ENCODE results near the gene RAPGEF5. TPM values are rescaled to one million over a fixed set of nuclear protein-coding genes. Genes with fewer than 3 reads are reported as not detected.

Gene RAPGEF5
- total and polyA plus RNA-seq, 10 of the 15 experiments (the other 5 are each of a cell fraction or from before 2014, with no cell fraction given): 0.38 to 4.0 (median 1.6) TPM; not detected in 1

DNA sequence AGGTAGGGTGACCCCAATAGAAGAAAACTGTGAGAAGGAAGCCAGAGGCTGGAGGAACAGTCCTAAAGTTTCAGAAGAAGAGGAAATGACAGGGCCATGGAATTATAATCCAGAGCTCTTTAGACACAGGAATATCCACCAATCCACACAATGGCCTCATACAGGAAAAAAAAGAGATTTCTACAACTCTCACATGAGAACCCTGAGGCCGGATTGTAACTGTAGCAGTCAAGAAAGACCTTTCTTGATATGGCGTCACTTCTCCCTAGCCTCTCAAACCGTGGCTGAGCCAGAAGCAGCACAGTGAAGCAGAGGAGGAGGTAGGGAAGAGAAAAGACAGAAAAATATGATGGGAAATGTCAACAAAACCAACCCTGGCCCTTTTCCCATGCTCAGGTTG lies 76.9 kb downstream of the RAPGEF5 start:
- POLR2A ChIA-PET: interaction anchor here (0.5 kb wide), 1 partner anchor 43 kb away, joined by 3 read pairs; no protein-coding TSS in a partner anchor
- WGBS (ENCODE audit: insufficient coverage, insufficient replicate concordance, low lambda C conversion rate, missing lambda C conversion rate): 33% methylated on average over 3 of the region's 3 CpGs
- in situ Hi-C loops (cut with MboI): no loop called here
- no peak for TF ChIP-seq ZNF622 (IDR thresholded peaks at IDR 0.05)
- TF ChIP-seq, protein P1, sequence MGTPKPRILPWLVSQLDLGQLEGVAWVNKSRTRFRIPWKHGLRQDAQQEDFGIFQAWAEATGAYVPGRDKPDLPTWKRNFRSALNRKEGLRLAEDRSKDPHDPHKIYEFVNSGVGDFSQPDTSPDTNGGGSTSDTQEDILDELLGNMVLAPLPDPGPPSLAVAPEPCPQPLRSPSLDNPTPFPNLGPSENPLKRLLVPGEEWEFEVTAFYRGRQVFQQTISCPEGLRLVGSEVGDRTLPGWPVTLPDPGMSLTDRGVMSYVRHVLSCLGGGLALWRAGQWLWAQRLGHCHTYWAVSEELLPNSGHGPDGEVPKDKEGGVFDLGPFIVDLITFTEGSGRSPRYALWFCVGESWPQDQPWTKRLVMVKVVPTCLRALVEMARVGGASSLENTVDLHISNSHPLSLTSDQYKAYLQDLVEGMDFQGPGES (IDR thresholded peaks at IDR 0.05): no peak
- TF ChIP-seq, protein P2, sequence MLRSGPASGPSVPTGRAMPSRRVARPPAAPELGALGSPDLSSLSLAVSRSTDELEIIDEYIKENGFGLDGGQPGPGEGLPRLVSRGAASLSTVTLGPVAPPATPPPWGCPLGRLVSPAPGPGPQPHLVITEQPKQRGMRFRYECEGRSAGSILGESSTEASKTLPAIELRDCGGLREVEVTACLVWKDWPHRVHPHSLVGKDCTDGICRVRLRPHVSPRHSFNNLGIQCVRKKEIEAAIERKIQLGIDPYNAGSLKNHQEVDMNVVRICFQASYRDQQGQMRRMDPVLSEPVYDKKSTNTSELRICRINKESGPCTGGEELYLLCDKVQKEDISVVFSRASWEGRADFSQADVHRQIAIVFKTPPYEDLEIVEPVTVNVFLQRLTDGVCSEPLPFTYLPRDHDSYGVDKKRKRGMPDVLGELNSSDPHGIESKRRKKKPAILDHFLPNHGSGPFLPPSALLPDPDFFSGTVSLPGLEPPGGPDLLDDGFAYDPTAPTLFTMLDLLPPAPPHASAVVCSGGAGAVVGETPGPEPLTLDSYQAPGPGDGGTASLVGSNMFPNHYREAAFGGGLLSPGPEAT (IDR thresholded peaks at IDR 0.05; ENCODE audit: low read depth): no peak
- TF ChIP-seq, protein P3, sequence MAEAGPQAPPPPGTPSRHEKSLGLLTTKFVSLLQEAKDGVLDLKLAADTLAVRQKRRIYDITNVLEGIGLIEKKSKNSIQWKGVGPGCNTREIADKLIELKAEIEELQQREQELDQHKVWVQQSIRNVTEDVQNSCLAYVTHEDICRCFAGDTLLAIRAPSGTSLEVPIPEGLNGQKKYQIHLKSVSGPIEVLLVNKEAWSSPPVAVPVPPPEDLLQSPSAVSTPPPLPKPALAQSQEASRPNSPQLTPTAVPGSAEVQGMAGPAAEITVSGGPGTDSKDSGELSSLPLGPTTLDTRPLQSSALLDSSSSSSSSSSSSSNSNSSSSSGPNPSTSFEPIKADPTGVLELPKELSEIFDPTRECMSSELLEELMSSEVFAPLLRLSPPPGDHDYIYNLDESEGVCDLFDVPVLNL (IDR thresholded peaks at IDR 0.05; ENCODE audit: low read depth, low read length): no peak
- TF ChIP-seq, protein P4, sequence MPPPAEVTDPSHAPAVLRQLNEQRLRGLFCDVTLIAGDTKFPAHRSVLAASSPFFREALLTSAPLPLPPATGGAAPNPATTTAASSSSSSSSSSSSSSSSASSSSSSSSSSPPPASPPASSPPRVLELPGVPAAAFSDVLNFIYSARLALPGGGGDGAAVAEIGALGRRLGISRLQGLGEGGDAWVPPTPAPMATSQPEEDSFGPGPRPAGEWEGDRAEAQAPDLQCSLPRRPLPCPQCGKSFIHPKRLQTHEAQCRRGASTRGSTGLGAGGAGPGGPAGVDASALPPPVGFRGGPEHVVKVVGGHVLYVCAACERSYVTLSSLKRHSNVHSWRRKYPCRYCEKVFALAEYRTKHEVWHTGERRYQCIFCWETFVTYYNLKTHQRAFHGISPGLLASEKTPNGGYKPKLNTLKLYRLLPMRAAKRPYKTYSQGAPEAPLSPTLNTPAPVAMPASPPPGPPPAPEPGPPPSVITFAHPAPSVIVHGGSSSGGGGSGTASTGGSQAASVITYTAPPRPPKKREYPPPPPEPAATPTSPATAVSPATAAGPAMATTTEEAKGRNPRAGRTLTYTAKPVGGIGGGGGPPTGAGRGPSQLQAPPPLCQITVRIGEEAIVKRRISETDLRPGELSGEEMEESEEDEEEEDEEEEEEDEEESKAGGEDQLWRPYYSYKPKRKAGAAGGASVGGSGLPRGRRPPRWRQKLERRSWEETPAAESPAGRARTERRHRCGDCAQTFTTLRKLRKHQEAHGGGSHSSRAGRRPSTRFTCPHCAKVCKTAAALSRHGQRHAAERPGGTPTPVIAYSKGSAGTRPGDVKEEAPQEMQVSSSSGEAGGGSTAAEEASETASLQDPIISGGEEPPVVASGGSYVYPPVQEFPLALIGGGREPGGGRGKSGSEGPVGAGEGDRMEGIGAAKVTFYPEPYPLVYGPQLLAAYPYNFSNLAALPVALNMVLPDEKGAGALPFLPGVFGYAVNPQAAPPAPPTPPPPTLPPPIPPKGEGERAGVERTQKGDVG (CRISPR knock-in tag; IDR thresholded peaks at IDR 0.05): no peak
- TF ChIP-seq FOXM1 (IDR thresholded peaks at IDR 0.05; ENCODE audit: low read depth, low read length): no peak
- TF ChIP-seq CBFB (IDR thresholded peaks at IDR 0.05; ENCODE audit: low read depth): no peak
- no peak for TF ChIP-seq MXI1 (IDR thresholded peaks at IDR 0.05; ENCODE audit: low read depth, low read length)
- no peak for TF ChIP-seq ASH2L (IDR thresholded peaks at IDR 0.05; ENCODE audit: borderline replicate concordance, low read depth)
- TF ChIP-seq KAT2A (conservative IDR thresholded peaks at IDR 0.05; ENCODE audit: control insufficient read depth, low read depth, low read length): no peak
- no peak for TF ChIP-seq SIX5 (IDR thresholded peaks at IDR 0.05; ENCODE audit: low read depth, low read length, severe bottlenecking)
- TF ChIP-seq JUND (IDR thresholded peaks at IDR 0.05; ENCODE audit: low read depth, low read length): no peak
- no peak for TF ChIP-seq IKZF1 (conservative IDR thresholded peaks at IDR 0.05)
- no peak for TF ChIP-seq FOXK2 (IDR thresholded peaks at IDR 0.05)
- TF ChIP-seq TCF12 (IDR thresholded peaks at IDR 0.05; ENCODE audit: low read depth, low read length): no peak
- TF ChIP-seq EGR1 (IDR thresholded peaks at IDR 0.05; ENCODE audit: borderline replicate concordance in 1 of 2, low read depth in 2 of 2, low read length in 2 of 2): no peak
- TF ChIP-seq NFIC (IDR thresholded peaks at IDR 0.05; ENCODE audit: low read depth, low read length): no peak

More for the DNA sequence above, 76.9 kb downstream of the RAPGEF5 start:
- no peaks in the 10 kb centered on the region for H3K27me3 ChIP-seq (replicated peaks in 1 of 2; ENCODE audit: control insufficient read depth in 2 of 2, insufficient read depth in 2 of 2, low read length in 1 of 2)
- H3K4me2 ChIP-seq (ENCODE audit: control insufficient read depth, insufficient read depth): no peak overlapping the region
- H3K36me3 ChIP-seq (ENCODE audit: control insufficient read depth in 2 of 2, insufficient read depth in 2 of 2, low read length in 1 of 2): no peaks in the 10 kb centered on the region
- ChIA-PET SMC1A (ENCODE audit: uncharacterized antibody, unreplicated experiment) (interaction anchor here (1.6 kb wide), 1 partner anchor 20 kb away, joined by 4 read pairs; no protein-coding TSS in a partner anchor), RAD21 (ENCODE audit: unreplicated experiment) (no interaction called here), CTCF (interaction anchor here (0.6 kb wide), 1 partner anchor 136 kb away, joined by 3 read pairs; no protein-coding TSS in a partner anchor)
- H2AFZ ChIP-seq (ENCODE audit: control insufficient read depth, low read depth, low read length): no peak overlapping the region
- no peaks in the 10 kb centered on the region for H3K4me1 ChIP-seq (ENCODE audit: control insufficient read depth, insufficient read depth, low read length)
- no peak overlapping the region for H3K27ac ChIP-seq (ENCODE audit: control insufficient read depth, insufficient read depth)
- no peak for FAIRE-seq
- DNase-seq (ENCODE audit: low read depth, low spot score): no peak
- BruUV-seq (replicated peaks): no TSS peak
- no peak overlapping the region for H3K9ac ChIP-seq (ENCODE audit: control insufficient read depth, insufficient read depth, low read length)
- no peaks in the 10 kb centered on the region for H4K20me1 ChIP-seq (ENCODE audit: control insufficient read depth, insufficient read depth)
- ATAC-seq: no peak
- H3K4me3 ChIP-seq: no peak overlapping the region
- H3K9me3 ChIP-seq (replicated peaks; ENCODE audit: control insufficient read depth, insufficient read depth, low read length): no peaks in the 10 kb centered on the region
- H3K79me2 ChIP-seq (ENCODE audit: control insufficient read depth, insufficient read depth, low read length): no peaks in the 10 kb centered on the region
- intact Hi-C loops (cut with micrococcal nuclease; ENCODE audit: unreplicated experiment): no loop called here

Data from GM12878 (cell line).